ENCODE measurements around the gene CCDC85C.

GRCh38 chr14:99598774-99599173 is 5.2 kb downstream of the CCDC85C start:
- TF ChIP-seq POLR2A (IDR thresholded peaks at IDR 0.05; ENCODE audit: low read length) = no peak
- no peak for TF ChIP-seq GATA1 (IDR thresholded peaks at IDR 0.05; ENCODE audit: low read depth, low read length)

Measured in erythroblast (primary cell).